NOMO-1 (cell line): ENCODE data around the gene DNAJC19.
A peak's percentile ranks its signal among the peaks of the same experiment; 100 is the strongest.

Source experiments
- DNase-seq, 2 experiments: peaks; one replicate each; lab custom pipeline; 2025; ENCODE audit not compliant: unreplicated experiment in 2 of 2; lab: John Stamatoyannopoulos, UW

DNAJC19 gene

DNA sequence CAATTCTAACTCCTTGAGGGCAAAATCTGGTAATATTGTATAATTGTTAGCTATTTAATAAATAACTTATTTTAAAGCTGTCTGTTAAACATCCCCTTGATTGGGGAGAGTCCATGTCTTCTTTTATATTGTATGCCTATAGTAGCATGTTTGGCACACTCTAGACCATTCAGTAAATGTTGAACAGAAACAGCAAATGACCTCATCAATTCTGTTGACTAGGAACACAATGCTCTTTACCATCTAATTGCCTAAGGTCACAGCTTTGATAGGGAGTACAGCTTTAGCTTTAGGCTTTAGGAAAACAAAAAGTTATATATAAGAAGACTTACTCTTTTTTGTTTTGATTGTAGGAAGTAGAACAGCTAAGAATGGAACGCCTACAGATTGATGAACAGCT, 27.0 kb downstream of the DNAJC19 start:
- DNase-seq = no peak

DNA sequence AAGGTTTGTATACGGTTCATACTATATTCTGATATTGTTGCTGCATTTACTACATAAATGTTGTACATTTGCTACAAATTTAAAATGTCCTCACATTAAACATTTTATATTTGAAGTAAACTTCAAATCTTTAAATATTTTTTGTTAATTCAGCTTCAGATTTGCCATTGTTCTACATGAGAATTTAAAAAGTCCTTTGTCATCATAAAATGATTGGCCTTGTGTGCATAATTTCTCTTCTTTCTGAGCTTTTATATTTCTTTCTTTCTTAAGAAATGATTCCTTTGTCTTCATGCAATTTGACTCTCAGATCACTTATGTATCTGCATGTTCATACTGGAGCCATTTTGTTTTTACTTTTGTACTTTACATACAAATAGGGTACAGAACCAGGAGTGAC, 28.0 kb downstream of the DNAJC19 start:
- DNase-seq = no peak

DNA sequence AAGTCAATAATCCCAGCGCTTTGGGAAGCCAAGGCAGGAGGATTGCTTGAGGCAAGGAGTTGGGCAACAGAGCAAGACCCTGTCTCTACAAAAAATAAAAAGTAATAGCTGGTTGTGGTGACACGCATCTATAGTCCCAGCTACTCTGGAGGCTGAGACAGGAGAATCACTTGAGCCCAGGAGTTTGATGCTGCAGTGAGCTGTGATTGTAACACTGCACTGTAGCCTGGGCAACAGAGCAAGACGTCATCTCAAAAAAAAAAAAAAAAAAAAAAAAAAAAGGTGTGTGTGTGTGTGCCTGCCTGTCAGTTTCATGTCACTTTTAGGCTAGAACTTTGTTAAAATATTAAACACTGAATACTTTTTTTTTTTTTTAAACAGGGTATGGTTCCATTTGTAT, 28.4 kb downstream of the DNAJC19 start:
- no peak for DNase-seq

DNA sequence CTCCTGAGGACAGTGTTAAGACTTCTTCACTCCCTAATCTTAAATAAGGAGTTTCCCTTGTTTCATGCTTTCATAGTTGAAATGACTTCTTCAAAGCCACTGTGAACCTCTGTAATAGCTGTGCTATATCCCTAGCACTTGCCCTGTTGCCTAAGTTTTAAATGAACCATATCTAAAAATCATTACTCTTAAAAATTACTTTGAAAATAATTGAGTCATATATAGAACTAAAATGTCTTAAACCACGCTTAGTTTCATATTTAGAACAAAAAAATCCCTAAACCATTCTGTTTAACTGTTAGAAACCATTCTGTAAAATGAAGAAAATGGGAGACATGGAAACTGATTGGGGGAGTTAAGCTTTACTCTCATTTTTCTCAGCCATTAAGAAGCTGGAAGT, 29.8 kb downstream of the DNAJC19 start:
- DNase-seq = no peak

DNA sequence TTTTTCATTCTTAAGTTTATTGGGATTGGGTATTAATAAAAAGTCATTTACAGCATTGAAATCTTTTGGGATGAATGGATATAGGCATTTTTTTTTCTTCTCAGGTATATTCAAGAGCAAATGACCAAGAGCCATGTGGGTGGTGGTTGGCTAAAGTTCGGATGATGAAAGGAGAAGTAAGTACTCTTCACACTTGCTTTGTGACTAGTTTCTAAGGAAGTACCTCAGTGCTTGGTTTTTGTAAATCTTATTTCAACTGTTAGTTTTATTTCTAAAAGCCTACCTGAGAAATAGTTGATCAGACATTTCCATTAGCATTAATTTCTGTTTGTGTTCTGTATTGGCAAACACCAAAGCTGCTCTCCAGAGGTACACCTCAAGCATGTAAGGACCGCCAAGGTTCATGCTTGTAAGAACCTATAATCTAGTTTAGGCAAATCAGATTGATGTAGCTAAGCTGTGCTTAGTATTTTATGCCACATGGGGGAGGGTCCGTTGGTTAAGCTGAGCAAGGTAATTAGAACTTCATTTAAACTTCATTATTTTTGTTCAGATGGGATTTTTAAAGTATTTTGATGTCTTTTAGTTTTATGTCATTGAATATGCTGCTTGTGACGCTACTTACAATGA, 41.7 kb downstream of the DNAJC19 start:
- DNase-seq = peak; percentile 11 to 73

DNA sequence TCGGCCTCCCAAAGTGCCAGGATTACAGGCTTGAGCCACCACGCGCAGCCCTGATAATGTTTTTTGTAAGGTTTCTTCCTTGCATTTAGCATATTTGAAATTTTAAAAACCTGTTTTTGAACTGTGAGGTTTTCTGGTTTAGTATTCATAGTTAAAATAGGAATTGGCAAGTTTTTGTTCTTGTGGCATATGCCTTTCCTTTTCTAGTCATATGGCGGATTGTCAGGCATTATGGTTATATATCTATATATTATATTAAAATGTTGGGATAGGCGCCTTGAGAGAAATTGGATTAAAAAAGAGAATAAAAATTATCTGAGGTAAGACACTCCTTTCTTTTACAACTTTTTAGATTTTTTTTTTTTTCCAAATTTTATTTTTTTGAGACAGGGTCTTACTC, 48.7 kb downstream of the DNAJC19 start:
- no peak for DNase-seq

DNA sequence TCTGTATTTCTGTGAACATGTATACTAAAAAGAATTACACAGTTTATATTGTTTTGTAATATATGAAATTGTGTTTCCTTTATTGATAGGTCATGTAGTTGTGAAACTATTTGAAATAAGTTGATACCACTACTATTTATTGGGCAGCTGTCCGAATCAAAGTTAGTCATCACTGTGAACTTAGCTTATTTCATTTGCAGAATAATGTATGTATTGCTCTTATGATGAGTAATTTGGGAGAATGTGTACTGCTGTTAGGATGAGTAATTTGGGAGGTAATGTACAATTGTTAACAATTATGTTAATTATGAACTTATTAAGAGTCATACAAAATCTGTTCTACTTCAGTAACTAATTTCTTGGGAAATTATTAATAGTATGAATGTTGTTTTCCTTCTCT, 54.9 kb downstream of the DNAJC19 start:
- DNase-seq = no peak
